GM18867 (cell line): ENCODE measurements around the gene FBXL15.
A peak's percentile ranks its signal among the peaks of the same experiment; 100 is the strongest.

ENCODE experiments used
- ATAC-seq: cut with Tn5 transposase; IDR thresholded peaks from one replicate; pipeline ENCODE4 v1.9.1; 2021; ENCODE audit warnings: mild to moderate bottlenecking, moderate library complexity; ENCODE audit not compliant: unreplicated experiment

FBXL15 gene

GRCh38 chr10:102409604-102410428, 10.8 kb upstream of the FBXL15 start:
- ATAC-seq, result no peak

- no peak for ATAC-seq
Measured at GRCh38 chr10:102410429-102411073, 10.1 kb upstream of the FBXL15 start.

GRCh38 chr10:102411341-102412255, 9.0 kb upstream of the FBXL15 start:
- no peak for ATAC-seq

GRCh38 chr10:102412293-102412692, 8.3 kb upstream of the FBXL15 start:
- no peak for ATAC-seq

GRCh38 chr10:102413053-102413705, 7.5 kb upstream of the FBXL15 start:
- ATAC-seq, result no peak

- ATAC-seq, result no peak
Measured at GRCh38 chr10:102413806-102414561, 6.7 kb upstream of the FBXL15 start.

- no peak for ATAC-seq
Measured at GRCh38 chr10:102414749-102415148, 5.9 kb upstream of the FBXL15 start.

GRCh38 chr10:102416283-102416682, 4.4 kb upstream of the FBXL15 start:
- ATAC-seq, result no peak

GRCh38 chr10:102416695-102417094, 3.9 kb upstream of the FBXL15 start:
- no peak for ATAC-seq

- no peak for ATAC-seq
Measured at GRCh38 chr10:102418622-102419268, 1.9 kb upstream of the FBXL15 start, which contains the start of gene PSD. PSD (minus strand) TSS chr10:102418785; CDS start chr10:102417038, 1,747 bp downstream.

GRCh38 chr10:102419269-102420180, 1.1 kb upstream of the FBXL15 start:
- no peak for ATAC-seq

GRCh38 chr10:102420181-102420713, 389 bp upstream of the FBXL15 start:
- no peak for ATAC-seq

GRCh38 chr10:102421507-102421756, 796 bp downstream of the FBXL15 start:
- no peak for ATAC-seq

- peak; percentile 7 for ATAC-seq
Measured at GRCh38 chr10:102421757-102422512, 1.3 kb downstream of the FBXL15 start.

- no peak for ATAC-seq
Measured at GRCh38 chr10:102422545-102423129, 2.0 kb downstream of the FBXL15 start.

GRCh38 chr10:102423372-102423968, 2.8 kb downstream of the FBXL15 start:
- no peak for ATAC-seq

GRCh38 chr10:102424145-102424544, 3.5 kb downstream of the FBXL15 start:
- ATAC-seq, result no peak
